Activated naive CD4-positive, alpha-beta T cell treated with anti-CD3 and anti-CD28 coated beads, Interleukin-2, amount 50 U/mL, for 72 hours (primary cell): Measurements from ENCODE around the gene HSPB9. TPM values are rescaled to one million over a fixed set of nuclear protein-coding genes. Genes with fewer than 3 reads are reported as not detected.

Experiments used
- ATAC-seq, 2 donors: fragments of 150-1000 bp; cut with Tn5 transposase; 2 replicates each; pipeline ENCODE4 v1.10.0; 2021; ENCODE audit warnings: mild to moderate bottlenecking in 2 of 2, moderate library complexity in 2 of 2
- DNase-seq, 2 donors: peaks; one replicate each; pipeline ENCODE4 v3.0.0; 2021 to 2022; ENCODE audit warnings: low spot score in 2 of 2
- H3K27ac Mint-ChIP-seq, 2 donors: one replicate each; pipeline ENCODE4 v1.8.0; 2022; ENCODE audit warnings: mild to moderate bottlenecking in 2 of 2, mixed read lengths in 2 of 2
- H3K36me3 Mint-ChIP-seq, 2 donors: one replicate each; pipeline ENCODE4 v1.8.0; 2022; ENCODE audit warnings: mixed read lengths in 2 of 2
- H3K9me3 Mint-ChIP-seq, 2 donors: one replicate each; pipeline ENCODE4 v1.8.0; 2022; ENCODE audit warnings: mixed read lengths in 2 of 2
- total RNA-seq, 2 donors: library from RNA; stranded (reverse); gene quantifications; one replicate each; pipeline ENCODE4 v1.2.3, GENCODE V29; 2022

The HSPB9 gene
- total RNA-seq, 2 donors from 2014 or later, result 0.23 TPM; not detected in 1

- Mint-ChIP-seq H3K27ac (peak overlapping the region; percentile 93), H3K9me3 (no peaks in the 10 kb centered on the region), H3K36me3 (peaks cover 7 to 12% of the 10 kb centered on the region in 2 donors)
- no peak for DNase-seq
- ATAC-seq, result no peak
Measured at GRCh38 chr17:42153919-42154742, 31.5 kb downstream of the HSPB9 start.

- Mint-ChIP-seq H3K27ac (peak overlapping the region; percentile 14 to 93), H3K36me3 (peaks cover 7 to 12% of the 10 kb centered on the region in 2 donors), H3K9me3 (no peaks in the 10 kb centered on the region)
- ATAC-seq (no peak), DNase-seq (no peak)
Measured at GRCh38 chr17:42155614-42156045, 33.0 kb downstream of the HSPB9 start.

DNA sequence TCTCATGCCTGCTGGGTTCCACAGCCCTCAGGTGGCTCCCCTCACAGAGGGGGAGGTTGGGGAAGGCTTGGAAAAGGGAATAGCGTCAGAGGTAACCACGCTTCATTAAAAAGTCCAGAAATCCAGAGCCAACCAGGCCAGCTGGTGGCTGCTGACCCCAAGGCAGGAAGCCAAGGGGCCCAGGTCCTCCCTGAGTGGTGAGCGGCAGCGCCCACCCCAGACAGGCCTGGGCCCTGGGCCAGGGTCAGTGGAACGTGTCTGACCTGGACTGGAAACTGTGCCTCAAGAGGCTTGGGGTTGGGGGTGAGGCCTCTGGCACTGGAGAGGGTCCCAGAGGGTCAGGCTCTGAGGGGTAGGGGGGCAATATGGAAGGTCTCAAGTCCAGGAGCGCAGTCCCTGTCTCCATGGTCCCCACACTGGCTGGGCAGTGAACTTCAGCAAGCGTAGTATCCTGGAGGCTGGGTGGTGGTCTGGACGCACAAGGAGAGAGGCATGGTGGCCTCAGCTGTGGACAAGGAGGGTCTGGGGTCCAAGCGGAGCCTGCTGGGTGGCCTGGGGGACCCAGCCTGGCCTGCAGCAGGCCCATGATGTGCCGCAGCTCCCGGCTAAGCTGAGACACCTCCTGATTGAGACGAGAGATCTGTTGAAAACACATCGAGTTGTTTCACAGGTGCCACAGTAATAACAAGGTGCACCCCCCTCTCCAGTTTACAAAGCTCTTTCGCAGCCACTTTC lies 37.4 kb downstream of the HSPB9 start:
- DNase-seq (no peak), ATAC-seq (no peak)
- H3K9me3 Mint-ChIP-seq, result no peaks in the 10 kb centered on the region

DNA sequence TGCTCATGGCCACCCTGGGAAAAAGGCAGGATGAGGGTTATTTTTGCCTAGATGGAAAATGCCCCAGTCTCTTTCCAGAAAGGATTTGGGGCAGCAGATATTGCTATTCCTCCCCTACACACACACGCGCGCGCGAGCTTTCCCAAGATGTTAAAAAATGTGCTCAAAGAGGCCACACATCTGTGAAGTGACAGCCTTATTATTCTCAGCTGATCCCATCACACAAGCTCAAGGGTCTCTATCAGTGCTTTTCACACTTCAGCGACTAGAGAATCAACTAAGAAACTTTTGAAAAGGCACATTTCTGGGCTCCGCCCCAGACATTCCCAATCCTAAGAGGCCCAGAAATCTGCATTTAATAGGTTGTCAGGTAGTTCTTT lies 37.9 kb downstream of the HSPB9 start:
- H3K36me3 Mint-ChIP-seq, result no peaks in the 10 kb centered on the region
- H3K27ac Mint-ChIP-seq, result no peak overlapping the region
- ATAC-seq (no peak), DNase-seq (no peak)
- H3K9me3 Mint-ChIP-seq, result no peaks in the 10 kb centered on the region

More for the DNA sequence above, 37.4 kb downstream of the HSPB9 start:
- H3K27ac Mint-ChIP-seq, result no peak overlapping the region
- no peaks in the 10 kb centered on the region for H3K36me3 Mint-ChIP-seq

GRCh38 chr17:42163113-42163512 lies 40.5 kb downstream of the HSPB9 start:
- Mint-ChIP-seq H3K36me3 (no peaks in the 10 kb centered on the region), H3K27ac (peak overlapping the region in 1 of 2 donors; percentile 22), H3K9me3 (no peaks in the 10 kb centered on the region)
- ATAC-seq (peak; percentile 43 to 63), DNase-seq (peak in 1 of 2 donors; percentile 80)

DNA sequence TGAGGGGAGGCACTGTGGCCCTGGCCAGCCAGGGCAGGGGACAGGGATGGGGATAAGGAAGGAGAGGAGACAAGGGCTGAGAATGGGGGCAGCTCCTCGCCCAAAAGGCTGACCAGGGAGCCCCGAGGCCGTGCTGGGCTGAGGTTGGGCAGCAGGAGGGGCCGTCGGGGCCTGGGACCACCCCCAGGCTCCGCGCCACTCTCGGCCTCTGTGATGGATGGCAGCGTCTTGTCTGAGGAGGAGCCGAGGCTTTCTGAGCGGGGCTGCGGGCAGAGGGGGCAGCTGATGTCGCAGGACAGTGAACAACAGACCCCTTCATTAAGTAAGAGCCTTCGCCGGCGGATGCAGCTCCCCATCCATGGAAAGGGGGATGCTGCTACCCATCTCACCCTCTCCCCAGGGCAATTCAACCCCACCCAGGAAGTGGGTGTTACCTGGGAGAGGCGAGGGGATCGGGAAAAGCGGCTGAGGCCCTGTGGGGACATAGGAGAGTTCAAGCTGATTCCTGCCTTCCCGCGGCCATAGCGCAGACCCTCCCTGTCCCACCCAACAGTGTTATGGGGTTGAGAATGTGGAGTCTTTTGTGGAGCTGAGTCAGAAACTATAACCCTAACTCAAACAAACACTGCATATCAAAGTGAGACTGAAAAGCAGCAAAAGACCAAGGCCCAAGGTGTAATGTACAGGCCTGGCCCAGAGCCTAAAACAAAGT lies 41.2 kb downstream of the HSPB9 start:
- ATAC-seq (no peak), DNase-seq (no peak)
- Mint-ChIP-seq H3K9me3 (no peaks in the 10 kb centered on the region), H3K27ac (peak overlapping the region in 1 of 2 donors; percentile 22), H3K36me3 (no peaks in the 10 kb centered on the region)

- H3K36me3 Mint-ChIP-seq, result no peaks in the 10 kb centered on the region
- H3K9me3 Mint-ChIP-seq, result no peaks in the 10 kb centered on the region
- DNase-seq (no peak), ATAC-seq (no peak)
- peak overlapping the region in 1 of 2 donors; percentile 1 for H3K27ac Mint-ChIP-seq
Measured at GRCh38 chr17:42165751-42166150, 43.1 kb downstream of the HSPB9 start.

- DNase-seq, result no peak
- no peaks in the 10 kb centered on the region for H3K9me3 Mint-ChIP-seq
- no peak overlapping the region for H3K27ac Mint-ChIP-seq
- no peaks in the 10 kb centered on the region for H3K36me3 Mint-ChIP-seq
- no peak for ATAC-seq
Measured at GRCh38 chr17:42166196-42166763, 43.7 kb downstream of the HSPB9 start.

GRCh38 chr17:42167807-42168206 lies 45.2 kb downstream of the HSPB9 start:
- DNase-seq (no peak), ATAC-seq (no peak)
- Mint-ChIP-seq H3K36me3 (no peaks in the 10 kb centered on the region), H3K27ac (no peak overlapping the region), H3K9me3 (no peaks in the 10 kb centered on the region)

- Mint-ChIP-seq H3K36me3 (no peaks in the 10 kb centered on the region), H3K27ac (no peak overlapping the region), H3K9me3 (no peaks in the 10 kb centered on the region)
- DNase-seq, result no peak
- ATAC-seq, result no peak
Measured at GRCh38 chr17:42169351-42169750, 46.7 kb downstream of the HSPB9 start.

DNA sequence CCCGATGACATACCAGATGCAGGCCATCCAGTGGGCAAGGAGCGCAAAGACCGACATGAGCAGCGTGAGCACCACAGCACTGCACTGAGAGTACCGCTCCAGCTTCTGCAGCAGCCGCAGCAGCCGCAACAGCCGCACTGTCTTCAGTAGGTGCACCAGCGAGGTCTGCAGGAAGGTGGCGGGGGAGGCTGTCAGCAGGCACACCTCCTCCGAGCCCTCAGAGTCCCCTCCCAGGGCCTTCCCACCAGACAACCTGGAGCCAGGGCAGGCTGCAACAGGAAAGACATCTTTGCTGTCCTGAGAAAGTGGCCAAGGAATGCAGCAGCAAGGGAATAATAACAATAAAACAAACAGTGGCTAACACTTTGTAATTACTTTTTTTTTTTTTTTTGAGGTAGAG lies 49.2 kb downstream of the HSPB9 start:
- no peak overlapping the region for H3K27ac Mint-ChIP-seq
- no peaks in the 10 kb centered on the region for H3K36me3 Mint-ChIP-seq
- no peak for DNase-seq
- H3K9me3 Mint-ChIP-seq, result no peaks in the 10 kb centered on the region
- no peak for ATAC-seq

Other genes with a start within 250 kb of the HSPB9 start
- 100 to 1,000 TPM; 140 to 187 TPM for gene ACLY, start 203.9 kb upstream of the HSPB9 start, total RNA-seq
- 1 to 10 TPM; 1.2 to 2.0 TPM for gene ODAD4, start 192.2 kb upstream of the HSPB9 start, total RNA-seq
- gene CNP, start 156.0 kb upstream of the HSPB9 start, total RNA-seq, result 10 to 100 TPM; 63.1 to 85.3 TPM
- gene DNAJC7, start 105.4 kb upstream of the HSPB9 start, total RNA-seq, result 100 to 1,000 TPM; 109 to 122 TPM
- 10 to 100 TPM; 16.7 to 17.5 TPM for gene NKIRAS2, start 102.7 kb upstream of the HSPB9 start, total RNA-seq
- gene C17orf113, start 72.2 kb upstream of the HSPB9 start, total RNA-seq, result under 1 TPM; 0.16 to 0.37 TPM
- gene ZNF385C, start 24.3 kb upstream of the HSPB9 start, total RNA-seq, result under 1 TPM in 1 of 2 donors, not detected in 1; 0.82 TPM
- gene DHX58, start 10.1 kb upstream of the HSPB9 start, total RNA-seq, result 10 to 100 TPM; 39.6 to 40.2 TPM
- gene KAT2A, start 1.4 kb upstream of the HSPB9 start, total RNA-seq, result 10 to 100 TPM; 47.4 to 69.6 TPM
- 10 to 100 TPM; 44.5 to 45.7 TPM for gene RAB5C, start 32.2 kb downstream of the HSPB9 start, total RNA-seq
- under 1 TPM; 0.23 to 0.54 TPM for gene KCNH4, start 58.3 kb downstream of the HSPB9 start, total RNA-seq
- gene HCRT, start 62.6 kb downstream of the HSPB9 start, total RNA-seq, result not detected
- gene GHDC, start 71.7 kb downstream of the HSPB9 start, total RNA-seq, result 10 to 100 TPM; 10.5 to 25.3 TPM
- gene STAT5B, start 153.6 kb downstream of the HSPB9 start, total RNA-seq, result 100 to 1,000 TPM; 117 to 207 TPM
- 100 to 1,000 TPM; 171 to 177 TPM for gene STAT5A, start 165.7 kb downstream of the HSPB9 start, total RNA-seq